Thoracic aorta (tissue), 2 donors: ENCODE data around the gene CRYBG2. TPM values are rescaled to one million over a fixed set of nuclear protein-coding genes. Genes with fewer than 3 reads are reported as not detected.

Experiments
- ATAC-seq: fragments of 150-250 bp; one replicate; pipeline ENCODE4 v1.8.0; 2017; ENCODE audit warnings: low read depth; ENCODE audit not compliant: insufficient number of reproducible peaks, low FRiP score
- DNase-seq: peaks from one replicate; pipeline ENCODE4 v3.0.0-alpha.2; 2020; ENCODE audit warnings: low spot score
- H3K27ac ChIP-seq, 2 donors: fragments of 200-600 bp; sonication (generic); 1 replicate in 1 of 2; 2 replicates in 1 of 2; pipeline ENCODE4 v1.5.1; 2016; ENCODE audit warnings: mild to moderate bottlenecking in 2 of 2, moderate library complexity in 2 of 2
- H3K27me3 ChIP-seq: fragments of 200-600 bp; sonication (generic); replicated peaks from 2 replicates; pipeline ENCODE4 v1.6.0; 2016; ENCODE audit warnings: mild to moderate bottlenecking; ENCODE audit not compliant: insufficient read depth
- H3K36me3 ChIP-seq: fragments of 200-600 bp; sonication (generic); one replicate; pipeline ENCODE4 v1.5.1; 2016
- H3K4me1 ChIP-seq, 2 donors: fragments of 200-600 bp; sonication (generic); 1 replicate in 1 of 2; 2 replicates in 1 of 2; pipeline versions ENCODE4 v1.5.1 to v1.6.0; 2016; ENCODE audit warnings: low read depth in 2 of 2, mild to moderate bottlenecking in 1 of 2; ENCODE audit not compliant: control insufficient read depth in 1 of 2
- H3K4me3 ChIP-seq: fragments of 200-600 bp; sonication (generic); 2 replicates; pipeline ENCODE4 v1.5.1; 2016; ENCODE audit warnings: mild to moderate bottlenecking
- H3K9me3 ChIP-seq: fragments of 200-600 bp; sonication (generic); 2 replicates; pipeline ENCODE4 v1.5.1; 2016
- CTCF ChIP-seq: fragments of 200-600 bp; sonication (generic); IDR thresholded peaks from one replicate; pipeline ENCODE4 v1.5.1; 2019; ENCODE audit warnings: antibody characterized with exemption
- total RNA-seq, 2 donors: library from RNA; depleted of rRNA; stranded (reverse); fragments of >200 nt; gene quantifications; one replicate each; pipeline versions ENCODE4 v1.1.0 to v1.2.3, GENCODE V29; 2016

CRYBG2 gene
- total RNA-seq, 2 donors from 2014 or later = not detected

- DNase-seq = no peak
- no peak for TF ChIP-seq CTCF
- H3K27me3 ChIP-seq = no peaks in the 10 kb centered on the region
- H3K4me1 ChIP-seq = peaks cover 45 to 74% of the 10 kb centered on the region in 2 donors
- peak overlapping the region; percentile 94 to 98 for H3K27ac ChIP-seq
- ATAC-seq = no peak
- H3K4me3 ChIP-seq = peak overlapping the region; percentile 89
- no peaks in the 10 kb centered on the region for H3K36me3 ChIP-seq
- no peaks in the 10 kb centered on the region for H3K9me3 ChIP-seq
These were observed 72.6 kb downstream of the CRYBG2 start for GRCh38 chr1:26281091-26281958.

GRCh38 chr1:26280333-26281042, 73.4 kb downstream of the CRYBG2 start:
- Histone ChIP-seq H3K9me3 (no peaks in the 10 kb centered on the region), H3K27me3 (no peaks in the 10 kb centered on the region), H3K36me3 (no peaks in the 10 kb centered on the region), H3K27ac (peak overlapping the region; percentile 94 to 98), H3K4me3 (peak overlapping the region; percentile 89), H3K4me1 (peaks cover 48 to 81% of the 10 kb centered on the region in 2 donors)
- DNase-seq (no peak), ATAC-seq (no peak)
- TF ChIP-seq CTCF = no peak

- Histone ChIP-seq H3K4me1 (peaks cover 43 to 76% of the 10 kb centered on the region in 2 donors), H3K27me3 (no peaks in the 10 kb centered on the region), H3K4me3 (peak within 1 kb of the TSS; percentile 89), H3K36me3 (no peaks in the 10 kb centered on the region), H3K9me3 (no peaks in the 10 kb centered on the region), H3K27ac (peak within 1 kb of the TSS; percentile 94 to 98)
- no peak for TF ChIP-seq CTCF
- ATAC-seq = peak; percentile 24
- peak; percentile 61 for DNase-seq
These were observed 74.2 kb downstream of the CRYBG2 start, which contains the start of gene SH3BGRL3 for GRCh38 chr1:26279456-26280332. Gene SH3BGRL3 (plus strand): TSS chr1:26280086. CDS start chr1:26280156, 70 bp downstream.

GRCh38 chr1:26278724-26279455, 75.0 kb downstream of the CRYBG2 start:
- peak overlapping the region; percentile 94 to 98 for H3K27ac ChIP-seq
- DNase-seq = no peak
- no peaks in the 10 kb centered on the region for H3K27me3 ChIP-seq
- H3K4me1 ChIP-seq = peaks cover 35 to 68% of the 10 kb centered on the region in 2 donors
- H3K4me3 ChIP-seq = peak overlapping the region; percentile 89
- no peaks in the 10 kb centered on the region for H3K9me3 ChIP-seq
- no peaks in the 10 kb centered on the region for H3K36me3 ChIP-seq
- TF ChIP-seq CTCF = no peak
- peak; percentile 38 for ATAC-seq
